Thymus (tissue), 11 donors: ENCODE results near the gene PAPOLA. TPM values are rescaled to one million over a fixed set of nuclear protein-coding genes. Genes with fewer than 3 reads are reported as not detected.

Experiments
- DNase-seq, 9 donors: peaks; one replicate each; pipeline ENCODE4 v3.0.0-alpha.2; 2013; ENCODE audit warnings: low spot score in 9 of 9, low read depth in 6 of 9, missing footprints in 1 of 9
- H3K27ac ChIP-seq, 2 donors: one replicate each; pipeline ENCODE4 v1.5.1; 2013; ENCODE audit warnings: control low read depth in 1 of 2, low read depth in 1 of 2, low read length in 1 of 2, mild to moderate bottlenecking in 1 of 2, moderate library complexity in 1 of 2
- H3K27me3 ChIP-seq, 2 donors: one replicate each; pipeline ENCODE4 v1.5.1; 2013; ENCODE audit warnings: low read length in 1 of 2; ENCODE audit not compliant: control insufficient read depth in 2 of 2, insufficient read depth in 1 of 2
- H3K36me3 ChIP-seq, 2 donors: one replicate each; pipeline ENCODE4 v1.5.1; 2013; ENCODE audit warnings: low read length in 1 of 2, mild to moderate bottlenecking in 1 of 2, moderate library complexity in 1 of 2; ENCODE audit not compliant: control insufficient read depth in 2 of 2, insufficient read depth in 2 of 2
- H3K4me1 ChIP-seq, 2 donors: one replicate each; pipeline ENCODE4 v1.5.1; 2013; ENCODE audit warnings: low read length in 2 of 2; ENCODE audit not compliant: control insufficient read depth in 2 of 2, insufficient read depth in 2 of 2
- H3K4me3 ChIP-seq, 2 donors: one replicate each; pipeline ENCODE4 v1.5.1; 2013; ENCODE audit warnings: low read length in 2 of 2, control low read depth in 1 of 2, mild to moderate bottlenecking in 1 of 2
- H3K9me3 ChIP-seq, 2 donors: one replicate each; pipeline ENCODE4 v1.5.1; 2013; ENCODE audit warnings: low read length in 1 of 2, mild to moderate bottlenecking in 1 of 2; ENCODE audit not compliant: control insufficient read depth in 2 of 2, insufficient read depth in 1 of 2
- WGBS: extraction: QIAGEN DNeasy Blood & Tissue Kit; methylation state at CpG from one replicate; pipeline ENCODE4 v1.1.7; 2013; 5-methylcytosine and 5-hydroxymethylcytosine counted together
- polyA plus RNA-seq: library from polyadenylated mRNA; stranded (reverse); fragments of 200-250 nt; gene quantifications from one replicate; pipeline ENCODE4 v1.2.3, GENCODE V29; 2013
- total RNA-seq: library from RNA; stranded (reverse); fragments of 120-200 nt; gene quantifications from one replicate; pipeline ENCODE4 v1.2.4, GENCODE V29; 2013
- donor health status: healthy.

The PAPOLA gene
- total and polyA plus RNA-seq, 2 donors = 99.9 to 108 TPM

DNA sequence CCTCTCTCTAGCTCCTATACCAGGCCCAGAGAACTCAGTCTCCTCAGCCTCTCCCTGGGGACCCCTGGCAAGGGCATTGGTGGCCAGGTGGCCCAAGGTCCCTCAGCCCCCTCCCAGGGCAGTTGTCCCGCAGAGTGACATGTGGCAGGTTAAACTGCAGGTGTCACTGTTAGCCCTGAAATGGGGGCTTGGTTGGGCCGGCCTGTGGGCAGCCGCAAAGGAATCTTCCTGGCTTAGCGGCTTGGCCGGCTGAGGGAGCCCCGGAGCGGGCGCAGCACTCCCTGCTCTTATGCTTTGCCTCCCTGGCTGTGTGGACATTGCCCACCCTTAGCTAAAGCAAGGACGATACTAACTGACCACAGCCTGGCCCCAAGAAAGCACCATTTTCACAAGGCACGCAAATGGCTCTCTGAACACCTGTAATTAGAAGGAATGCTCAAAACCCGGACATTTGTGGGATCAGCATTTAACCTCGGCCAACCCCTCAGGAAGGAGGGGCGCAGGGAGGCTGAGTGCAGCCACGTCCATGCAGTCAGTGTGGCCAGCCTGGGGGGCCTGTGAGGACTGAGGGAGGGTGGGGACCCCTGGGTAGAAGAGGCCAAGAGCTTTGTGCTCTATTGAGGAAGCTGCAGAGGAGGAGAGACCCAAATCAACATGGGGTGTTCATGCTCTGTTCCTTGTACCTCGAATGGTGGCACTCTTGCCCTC lies 82.2 kb downstream of the PAPOLA start:
- 20% methylated on average over 15 of the region's 15 CpGs for WGBS
- DNase-seq = peak in 2 of 9 donors; percentile 18 to 36
- Histone ChIP-seq H3K36me3 (no peaks in the 10 kb centered on the region), H3K4me3 (no peak overlapping the region), H3K27ac (no peak overlapping the region), H3K27me3 (peaks cover 4 to 55% of the 10 kb centered on the region in 2 donors), H3K4me1 (no peaks in the 10 kb centered on the region), H3K9me3 (no peaks in the 10 kb centered on the region)

GRCh38 chr14:96584907-96585671 lies 82.9 kb downstream of the PAPOLA start:
- H3K4me3 ChIP-seq = no peak overlapping the region
- no peak for DNase-seq
- H3K27ac ChIP-seq = no peak overlapping the region
- H3K36me3 ChIP-seq = no peaks in the 10 kb centered on the region
- H3K9me3 ChIP-seq = no peaks in the 10 kb centered on the region
- peaks cover 5 to 62% of the 10 kb centered on the region in 2 donors for H3K27me3 ChIP-seq
- H3K4me1 ChIP-seq = no peaks in the 10 kb centered on the region
- 89% methylated on average over 20 of the region's 20 CpGs for WGBS

- H3K27me3 ChIP-seq = peaks cover 7 to 68% of the 10 kb centered on the region in 2 donors
Measured at GRCh38 chr14:96585672-96586013, 83.5 kb downstream of the PAPOLA start.

GRCh38 chr14:96586056-96586455 lies 83.9 kb downstream of the PAPOLA start:
- Histone ChIP-seq H3K4me3 (no peak overlapping the region), H3K27me3 (peaks cover 7 to 72% of the 10 kb centered on the region in 2 donors), H3K27ac (no peak overlapping the region), H3K4me1 (no peaks in the 10 kb centered on the region), H3K36me3 (no peaks in the 10 kb centered on the region), H3K9me3 (no peaks in the 10 kb centered on the region)
- WGBS = 91% methylated on average over 11 of the region's 11 CpGs
- no peak for DNase-seq

More at GRCh38 chr14:96585672-96586013, 83.5 kb downstream of the PAPOLA start:
- no peak overlapping the region for H3K4me3 ChIP-seq
- H3K4me1 ChIP-seq = no peaks in the 10 kb centered on the region
- H3K9me3 ChIP-seq = no peaks in the 10 kb centered on the region
- H3K27ac ChIP-seq = no peak overlapping the region
- 98% methylated on average over 3 of the region's 3 CpGs for WGBS
- no peaks in the 10 kb centered on the region for H3K36me3 ChIP-seq
- DNase-seq = no peak

DNA sequence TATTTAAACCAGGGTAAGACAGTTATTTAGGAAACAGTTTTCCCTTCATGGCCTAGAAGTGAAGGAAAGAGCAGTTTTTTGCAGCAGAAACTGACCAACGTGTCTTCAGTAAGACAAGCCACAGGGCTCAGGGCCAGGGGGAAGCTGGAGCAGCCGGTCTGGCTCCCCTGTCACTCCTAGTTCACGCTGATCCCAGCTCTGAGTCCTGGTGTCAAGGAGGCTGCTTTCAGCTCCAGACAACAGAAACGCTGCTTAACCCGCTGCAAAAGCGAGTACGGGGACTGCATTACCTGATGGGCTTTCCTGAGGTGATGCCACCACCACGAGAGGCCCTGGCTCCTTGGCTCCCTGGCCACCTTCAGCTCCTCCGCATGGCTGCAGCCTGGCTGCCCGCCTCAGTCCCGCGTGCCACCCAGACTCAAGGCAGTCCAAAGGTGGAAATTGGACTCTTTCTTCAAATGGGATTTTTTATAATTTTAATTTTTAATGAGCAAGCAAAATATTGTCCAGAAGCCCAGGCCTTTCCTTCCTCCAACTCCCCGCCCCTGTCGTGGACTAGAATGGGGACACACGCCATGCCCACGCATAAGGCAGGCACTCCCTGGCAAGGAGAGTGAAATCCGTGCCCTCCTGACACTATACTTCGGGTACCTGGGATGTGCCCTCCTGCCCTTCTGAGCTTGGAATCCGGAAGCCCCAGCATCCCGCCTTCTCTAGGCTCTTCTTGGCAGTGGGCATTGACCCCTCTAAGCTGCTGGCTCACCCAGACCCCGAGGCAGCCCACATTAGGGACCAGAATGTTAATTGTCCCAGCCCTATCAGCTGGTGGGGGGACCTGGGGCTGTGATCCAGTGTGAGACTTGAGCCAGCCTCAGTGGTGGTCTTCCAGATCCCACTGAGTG lies 85.0 kb downstream of the PAPOLA start:
- H3K27ac ChIP-seq = no peak overlapping the region
- peaks cover 7 to 78% of the 10 kb centered on the region in 2 donors for H3K27me3 ChIP-seq
- H3K4me1 ChIP-seq = peaks cover 0 to under 1% of the 10 kb centered on the region in 2 donors
- no peaks in the 10 kb centered on the region for H3K9me3 ChIP-seq
- 92% methylated on average over 21 of the region's 21 CpGs for WGBS
- no peaks in the 10 kb centered on the region for H3K36me3 ChIP-seq
- DNase-seq = no peak
- H3K4me3 ChIP-seq = no peak overlapping the region

GRCh38 chr14:96587823-96588385 lies 85.7 kb downstream of the PAPOLA start:
- Histone ChIP-seq H3K27me3 (peaks cover 9 to 83% of the 10 kb centered on the region in 2 donors), H3K4me1 (peaks cover 3 to 7% of the 10 kb centered on the region in 2 donors), H3K4me3 (no peak overlapping the region), H3K9me3 (no peaks in the 10 kb centered on the region), H3K27ac (no peak overlapping the region), H3K36me3 (no peaks in the 10 kb centered on the region)
- WGBS = 98% methylated on average over 6 of the region's 6 CpGs
- DNase-seq = no peak

DNA sequence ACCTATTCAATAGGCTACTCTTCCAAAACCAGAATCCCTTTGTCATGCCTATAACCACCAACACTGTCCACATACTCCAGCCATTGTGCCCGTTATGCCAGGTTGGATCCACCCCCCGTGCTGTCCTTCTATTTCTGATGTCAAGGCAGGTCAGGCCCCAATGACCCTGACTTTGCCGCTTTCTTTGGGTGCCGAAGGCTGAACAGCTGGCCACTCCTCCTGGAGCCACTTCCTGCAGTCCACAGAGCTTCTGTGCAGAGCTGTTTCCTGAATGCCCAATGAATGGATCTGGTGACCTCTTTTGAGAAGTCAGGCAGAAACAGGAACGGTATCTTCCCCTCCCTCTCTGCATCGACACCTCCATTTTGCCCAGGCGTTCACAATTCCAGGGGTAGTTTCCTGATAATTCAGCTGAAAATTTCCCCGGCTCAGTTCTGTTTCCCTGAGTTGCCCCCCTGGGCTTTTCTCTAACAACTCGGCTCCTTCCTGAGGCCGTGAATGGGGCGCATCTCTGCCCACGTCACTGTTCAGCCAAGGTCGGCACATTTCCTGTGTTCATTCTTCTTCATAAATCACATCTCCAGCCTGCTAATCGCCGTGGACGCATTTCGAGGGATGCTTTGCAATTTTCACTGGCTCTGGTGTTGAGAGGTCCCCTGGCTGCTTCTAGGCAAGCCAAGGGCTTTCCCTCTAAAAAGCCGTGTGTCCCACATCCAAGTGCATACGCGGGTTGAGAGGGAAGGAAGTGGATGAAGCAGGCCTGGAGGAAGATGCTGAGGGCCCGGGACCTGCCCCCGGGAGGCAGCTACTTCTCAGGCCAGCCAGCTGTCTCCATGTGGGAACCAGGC lies 86.5 kb downstream of the PAPOLA start:
- no peak overlapping the region for H3K27ac ChIP-seq

GRCh38 chr14:96589577-96589976 lies 87.4 kb downstream of the PAPOLA start:
- Histone ChIP-seq H3K9me3 (no peaks in the 10 kb centered on the region), H3K36me3 (no peaks in the 10 kb centered on the region), H3K27ac (no peak overlapping the region), H3K4me3 (no peak overlapping the region), H3K27me3 (peaks cover 16 to 82% of the 10 kb centered on the region in 2 donors), H3K4me1 (peaks cover 4 to 10% of the 10 kb centered on the region in 2 donors)
- no peak for DNase-seq
- 97% methylated on average over 3 of the region's 3 CpGs for WGBS

More for the DNA sequence above, 86.5 kb downstream of the PAPOLA start:
- Histone ChIP-seq H3K9me3 (no peaks in the 10 kb centered on the region), H3K4me1 (peaks cover 4 to 10% of the 10 kb centered on the region in 2 donors), H3K36me3 (no peaks in the 10 kb centered on the region), H3K4me3 (no peak overlapping the region), H3K27me3 (peaks cover 16 to 87% of the 10 kb centered on the region in 2 donors)
- DNase-seq = no peak
- WGBS = 59% methylated on average over 22 of the region's 22 CpGs
